IMR-90 (cell line): ENCODE results near the gene ZNF37A. TPM values are rescaled to one million over a fixed set of nuclear protein-coding genes. Genes with fewer than 3 reads are reported as not detected.

Experiments
- ATAC-seq: fragments of 200-7000 bp; cut with Tn5 transposase; 2 replicates; pipeline ENCODE4 v1.9.1; 2020; ENCODE audit warnings: low read depth, mild to moderate bottlenecking, moderate library complexity
- BruUV-seq: library from RNA; stranded (reverse); fragments of 400-500 nt; replicated peaks from 2 replicates; lab custom pipeline; 2021; lab: Mats Ljungman, UMichigan
- CTCF ChIA-PET: fragments of 300-600 bp; formaldehyde crosslinking; extraction: SDS; loops from one replicate; lab custom pipeline; 2021; ENCODE audit warnings: antibody characterized with exemption; lab: Yijun Ruan, JAX
- POLR2A ChIA-PET: fragments of 300-600 bp; sonication (Branson Sonifier 250); formaldehyde crosslinking; loops from one replicate; lab custom pipeline; 2022; ENCODE audit warnings: antibody characterized with exemption; ENCODE audit not compliant: unreplicated experiment; lab: Charles Lee
- DNase-seq: peaks from one replicate; pipeline ENCODE4 v3.0.0; 2013
- H2AFZ ChIP-seq: replicated peaks from 2 replicates; pipeline ENCODE3; 2013; ENCODE audit warnings: low read length, mild to moderate bottlenecking; ENCODE audit not compliant: poor library complexity
- H2AK5ac ChIP-seq: 2 replicates; pipeline ENCODE4 v1.6.1; 2013; ENCODE audit warnings: low read depth, low read length, inconsistent platforms
- H2AK9ac ChIP-seq: replicated peaks from 2 replicates; pipeline ENCODE3; 2013; ENCODE audit warnings: mild to moderate bottlenecking, low read depth, low read length, moderate library complexity; ENCODE audit not compliant: poor library complexity
- H2BK120ac ChIP-seq: 2 replicates; pipeline ENCODE4 v1.6.1; 2013; ENCODE audit warnings: low read depth, low read length, inconsistent platforms
- H2BK15ac ChIP-seq: 3 replicates; pipeline ENCODE4 v1.6.1; 2013; ENCODE audit warnings: low read depth, low read length, inconsistent platforms
- H2BK20ac ChIP-seq: 2 replicates; pipeline ENCODE4 v1.6.1; 2013; ENCODE audit warnings: low read depth, mild to moderate bottlenecking, inconsistent platforms, low read length, moderate library complexity
- H2BK5ac ChIP-seq: 2 replicates; pipeline ENCODE4 v1.6.1; 2013; ENCODE audit warnings: mild to moderate bottlenecking, low read depth, low read length, inconsistent platforms; ENCODE audit not compliant: poor library complexity, severe bottlenecking
- H3K14ac ChIP-seq: replicated peaks from 2 replicates; pipeline ENCODE4 v1.6.1; 2013; ENCODE audit warnings: low read depth, low read length, inconsistent platforms
- H3K18ac ChIP-seq: 2 replicates; pipeline ENCODE4 v1.6.1; 2013; ENCODE audit warnings: low read depth, low read length, control low read depth
- H3K23ac ChIP-seq: 2 replicates; pipeline ENCODE4 v1.6.1; 2013; ENCODE audit warnings: low read depth, low read length, inconsistent platforms
- H3K27ac ChIP-seq: 2 replicates; pipeline ENCODE4 v1.5.1; 2013; ENCODE audit warnings: mild to moderate bottlenecking, control low read depth, low read length; ENCODE audit not compliant: insufficient read depth
- H3K27me3 ChIP-seq: 2 replicates; pipeline ENCODE4 v1.6.1; 2013; ENCODE audit warnings: low read length; ENCODE audit not compliant: control insufficient read depth, insufficient read depth
- H3K36me3 ChIP-seq: 2 replicates; pipeline ENCODE4 v1.6.1; 2013; ENCODE audit warnings: low read length, mixed read lengths; ENCODE audit not compliant: control insufficient read depth, insufficient read depth
- H3K4ac ChIP-seq: 2 replicates; pipeline ENCODE4 v1.6.1; 2013; ENCODE audit warnings: low read depth, low read length, inconsistent platforms
- H3K4me1 ChIP-seq: 2 replicates; pipeline ENCODE4 v1.6.1; 2013; ENCODE audit warnings: low read length, mixed read lengths; ENCODE audit not compliant: control insufficient read depth, insufficient read depth
- H3K4me2 ChIP-seq: 2 replicates; pipeline ENCODE4 v1.6.1; 2013; ENCODE audit warnings: low read depth, mild to moderate bottlenecking, control low read depth, low read length, moderate library complexity
- H3K4me3 ChIP-seq: 2 replicates; pipeline ENCODE4 v1.5.1; 2013; ENCODE audit warnings: low read depth, mild to moderate bottlenecking, control low read depth, low read length, moderate library complexity; ENCODE audit not compliant: insufficient read depth
- H3K56ac ChIP-seq: 2 replicates; pipeline ENCODE4 v1.6.1; 2013; ENCODE audit warnings: low read length, inconsistent platforms; ENCODE audit not compliant: insufficient read depth; ENCODE audit errors: extremely low read depth
- H3K79me1 ChIP-seq, 2 experiments: 2 replicates each; pipeline ENCODE4 v1.6.1; 2013; ENCODE audit warnings: low read length in 2 of 2, inconsistent platforms in 1 of 2, low read depth in 1 of 2
- H3K9ac ChIP-seq: 2 replicates; pipeline ENCODE4 v1.6.1; 2013; ENCODE audit warnings: low read depth, low read length, control low read depth
- H3K9me1 ChIP-seq: 2 replicates; pipeline ENCODE4 v1.6.1; 2013; ENCODE audit warnings: low read length, inconsistent platforms; ENCODE audit not compliant: insufficient read depth
- H3K9me3 ChIP-seq: 2 replicates; pipeline ENCODE4 v1.6.1; 2013; ENCODE audit warnings: low read length; ENCODE audit not compliant: control insufficient read depth, insufficient read depth
- H4K20me1 ChIP-seq: 2 replicates; pipeline ENCODE4 v1.6.1; 2013; ENCODE audit warnings: low read length, inconsistent platforms; ENCODE audit not compliant: insufficient read depth
- H4K5ac ChIP-seq: 2 replicates; pipeline ENCODE4 v1.6.1; 2013; ENCODE audit warnings: mild to moderate bottlenecking, low read depth, low read length, control low read depth
- H4K8ac ChIP-seq, 2 experiments: 2 replicates each; pipeline ENCODE4 v1.6.1; 2013; ENCODE audit warnings: low read depth in 2 of 2, low read length in 2 of 2, control low read depth in 1 of 2, inconsistent platforms in 1 of 2
- H4K91ac ChIP-seq: 2 replicates; pipeline ENCODE4 v1.6.1; 2013; ENCODE audit warnings: low read depth, low read length, inconsistent platforms; ENCODE audit not compliant: insufficient read depth
- CEBPB ChIP-seq: IDR thresholded peaks from 2 replicates; pipeline ENCODE4 v1.6.1; 2012; ENCODE audit warnings: low read depth, low read length, improper control_type of control experiment
- CHD1 ChIP-seq: IDR thresholded peaks from 2 replicates; pipeline ENCODE4 v1.6.1; 2012; ENCODE audit warnings: low read depth, low read length, improper control_type of control experiment
- MAZ ChIP-seq: IDR thresholded peaks from 2 replicates; pipeline ENCODE4 v1.6.1; 2012; ENCODE audit warnings: low read depth, mild to moderate bottlenecking, low read length, improper control_type of control experiment, moderate library complexity, borderline replicate concordance
- MXI1 ChIP-seq: IDR thresholded peaks from 2 replicates; pipeline ENCODE4 v1.6.1; 2012; ENCODE audit warnings: low read depth, mild to moderate bottlenecking, low read length, moderate library complexity, borderline replicate concordance
- RAD21 ChIP-seq: IDR thresholded peaks from 2 replicates; pipeline ENCODE4 v1.6.1; 2012; ENCODE audit warnings: low read length, improper control_type of control experiment
- RFX5 ChIP-seq: IDR thresholded peaks from 2 replicates; pipeline ENCODE4 v1.8.0; 2012; ENCODE audit warnings: low read depth, mild to moderate bottlenecking, low read length, moderate library complexity
- SMC3 ChIP-seq: fragments of 150-350 bp; IDR thresholded peaks from 2 replicates; pipeline ENCODE4 v1.6.1; 2016; ENCODE audit warnings: low read depth, mild to moderate bottlenecking, antibody characterized with exemption, low read length, moderate library complexity
- WGBS, 2 experiments: methylation state at CpG; one replicate each; pipeline versions ENCODE4 v1.1.5 to v1.1.7; 2013; ENCODE audit warnings: missing lambda C conversion rate in 2 of 2; ENCODE audit not compliant: insufficient read length in 1 of 2; ENCODE audit errors: extremely low coverage in 2 of 2; 5-methylcytosine and 5-hydroxymethylcytosine counted together
- dilution Hi-C: fragments of 300-500 bp; cut with HindIII; formaldehyde crosslinking; loops from one replicate; pipeline ENCODE4 v1.14.3; 2018; ENCODE audit warnings: low sequenced_read_pairs; ENCODE audit not compliant: unreplicated experiment
- in situ Hi-C: fragments of 300-500 bp; cut with MboI; formaldehyde crosslinking; loops from 3 replicates; pipeline ENCODE4 v1.14.3; 2019; ENCODE audit warnings: low sequenced_read_pairs, inconsistent platforms, mixed read lengths
- intact Hi-C: fragments of 100-400 bp; cut with micrococcal nuclease; formaldehyde crosslinking; loops from 2 replicates; pipeline ENCODE4 v1.10.0; 2022
- polyA plus RNA-seq, 3 experiments: library from polyadenylated mRNA; depleted of rRNA; stranded (reverse); fragments of >200 nt; gene quantifications; 2 replicates each; pipeline ENCODE4 v1.2.3, GENCODE V29; 2012; ENCODE audit warnings: low replicate concordance in 1 of 3
- total RNA-seq: library from RNA; depleted of rRNA; stranded (reverse); fragments of >200 nt; gene quantifications from 2 replicates; pipeline ENCODE4 v1.2.3, GENCODE V29; 2012
- TF ChIP-seq, protein P1 (sequence below): conservative IDR thresholded peaks from 2 replicates; pipeline ENCODE4 v1.5.1; 2012; ENCODE audit warnings: mild to moderate bottlenecking, low read depth, low read length, improper control_type of control experiment

Gene ZNF37A
- total and polyA plus RNA-seq, 2 of the 4 experiments (the other 2 are of a cell fraction) = 5.5 to 8.6 TPM

- DNase-seq = no peak
- Histone ChIP-seq H4K8ac (no peak overlapping the region), H4K5ac (no peak overlapping the region), H3K9me3 (peaks cover 9% of the 10 kb centered on the region), H2BK5ac (no peak overlapping the region), H3K23ac (no peak overlapping the region), H3K4ac (no peak overlapping the region), H3K36me3 (peaks cover 12% of the 10 kb centered on the region), H2BK120ac (no peak overlapping the region), H3K79me1 (no peaks in the 10 kb centered on the region; a peak in 1 of 4 replicates), H3K4me1 (no peaks in the 10 kb centered on the region), H3K9ac (no peak overlapping the region), H3K4me2 (no peak overlapping the region), H3K9me1 (no peaks in the 10 kb centered on the region), H3K4me3 (no peak overlapping the region), H2AK5ac (no peak overlapping the region), H3K56ac (no peak overlapping the region), H2AK9ac (no peak overlapping the region), H2BK15ac (no peak overlapping the region), H4K91ac (no peak overlapping the region), H2BK20ac (no peak overlapping the region), H4K20me1 (no peaks in the 10 kb centered on the region), H3K27ac (no peak overlapping the region), H2AFZ (no peak overlapping the region), H3K27me3 (no peaks in the 10 kb centered on the region), H3K14ac (no peak overlapping the region), H3K18ac (no peak overlapping the region)
- BruUV-seq = no TSS peak
- no peak for ATAC-seq
- POLR2A ChIA-PET = no interaction called here
- CTCF ChIA-PET = no interaction called here
- intact Hi-C loops = no loop called here
- TF ChIP-seq CHD1 = no peak
- TF ChIP-seq CEBPB = no peak
- no peak for TF ChIP-seq MXI1
- TF ChIP-seq MAZ = no peak
- no peak for TF ChIP-seq RFX5
- TF ChIP-seq SMC3 = no peak
- TF ChIP-seq RAD21 = no peak
- TF ChIP-seq, protein P1, sequence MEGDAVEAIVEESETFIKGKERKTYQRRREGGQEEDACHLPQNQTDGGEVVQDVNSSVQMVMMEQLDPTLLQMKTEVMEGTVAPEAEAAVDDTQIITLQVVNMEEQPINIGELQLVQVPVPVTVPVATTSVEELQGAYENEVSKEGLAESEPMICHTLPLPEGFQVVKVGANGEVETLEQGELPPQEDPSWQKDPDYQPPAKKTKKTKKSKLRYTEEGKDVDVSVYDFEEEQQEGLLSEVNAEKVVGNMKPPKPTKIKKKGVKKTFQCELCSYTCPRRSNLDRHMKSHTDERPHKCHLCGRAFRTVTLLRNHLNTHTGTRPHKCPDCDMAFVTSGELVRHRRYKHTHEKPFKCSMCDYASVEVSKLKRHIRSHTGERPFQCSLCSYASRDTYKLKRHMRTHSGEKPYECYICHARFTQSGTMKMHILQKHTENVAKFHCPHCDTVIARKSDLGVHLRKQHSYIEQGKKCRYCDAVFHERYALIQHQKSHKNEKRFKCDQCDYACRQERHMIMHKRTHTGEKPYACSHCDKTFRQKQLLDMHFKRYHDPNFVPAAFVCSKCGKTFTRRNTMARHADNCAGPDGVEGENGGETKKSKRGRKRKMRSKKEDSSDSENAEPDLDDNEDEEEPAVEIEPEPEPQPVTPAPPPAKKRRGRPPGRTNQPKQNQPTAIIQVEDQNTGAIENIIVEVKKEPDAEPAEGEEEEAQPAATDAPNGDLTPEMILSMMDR = no peak
- in situ Hi-C loops = no loop called here
- dilution Hi-C loops = no loop called here
- WGBS, 2 experiments = 100% methylated on average over 2 of the region's 3 CpGs; no CpG with 5 or more reads in 1 of the 2 experiments
These were observed 9.6 kb downstream of the ZNF37A start for GRCh38 chr10:38103756-38104155.
